H9 (cell line): ENCODE results near the gene TRIM32. TPM values are rescaled to one million over a fixed set of nuclear protein-coding genes. Genes with fewer than 3 reads are reported as not detected.
A peak's percentile ranks its signal among the peaks of the same experiment; 100 is the strongest.

Source experiments
- DNase-seq: peaks from one replicate; pipeline ENCODE4 v3.0.0-alpha.2; 2017
- H2AFZ ChIP-seq: one replicate; pipeline ENCODE4 v1.6.1; 2013; ENCODE audit warnings: mild to moderate bottlenecking, low read length, control low read depth, moderate library complexity
- H2AK5ac ChIP-seq: 2 replicates; pipeline ENCODE4 v1.6.1; 2013; ENCODE audit warnings: low read length, control low read depth, mixed read lengths; ENCODE audit not compliant: insufficient read length
- H2BK120ac ChIP-seq: one replicate; pipeline ENCODE4 v1.6.1; 2013; ENCODE audit warnings: low read depth, mild to moderate bottlenecking, low read length, control low read depth, inconsistent platforms; ENCODE audit not compliant: poor library complexity, severe bottlenecking
- H2BK12ac ChIP-seq: 2 replicates; pipeline ENCODE4 v1.6.1; 2013; ENCODE audit warnings: low read length, control low read depth, mixed read lengths, low read depth; ENCODE audit not compliant: insufficient read length
- H2BK15ac ChIP-seq: 2 replicates; pipeline ENCODE4 v1.6.1; 2013; ENCODE audit warnings: low read depth, low read length, control low read depth
- H2BK20ac ChIP-seq: one replicate; pipeline ENCODE4 v1.6.1; 2013; ENCODE audit warnings: low read depth, mild to moderate bottlenecking, low read length, control low read depth, inconsistent platforms; ENCODE audit not compliant: poor library complexity, severe bottlenecking
- H2BK5ac ChIP-seq: 2 replicates; pipeline ENCODE4 v1.6.1; 2013; ENCODE audit warnings: low read length, control low read depth, mixed read lengths; ENCODE audit not compliant: insufficient read length
- H3K14ac ChIP-seq: 2 replicates; pipeline ENCODE4 v1.6.1; 2013; ENCODE audit warnings: low read length, control low read depth; ENCODE audit not compliant: insufficient read depth
- H3K18ac ChIP-seq: 2 replicates; pipeline ENCODE4 v1.6.1; 2013; ENCODE audit warnings: low read depth, mild to moderate bottlenecking, mixed read lengths, low read length, control low read depth; ENCODE audit not compliant: insufficient read length
- H3K23ac ChIP-seq: 2 replicates; pipeline ENCODE4 v1.6.1; 2013; ENCODE audit warnings: low read length, control low read depth, mixed read lengths, low read depth; ENCODE audit not compliant: insufficient read length
- H3K23me2 ChIP-seq: 2 replicates; pipeline ENCODE4 v1.6.1; 2013; ENCODE audit warnings: low read depth, mild to moderate bottlenecking, mixed read lengths, low read length, control low read depth; ENCODE audit not compliant: insufficient read length, poor library complexity, severe bottlenecking
- H3K27ac ChIP-seq: 2 replicates; pipeline ENCODE4 v1.5.1; 2013; ENCODE audit warnings: low read length, control low read depth, mixed read lengths, low read depth; ENCODE audit not compliant: insufficient read length
- H3K27me3 ChIP-seq: 2 replicates; pipeline ENCODE4 v1.6.1; 2013; ENCODE audit warnings: low read length, control low read depth, inconsistent platforms; ENCODE audit not compliant: insufficient read depth
- H3K4ac ChIP-seq: 2 replicates; pipeline ENCODE4 v1.6.1; 2013; ENCODE audit warnings: low read depth, mild to moderate bottlenecking, control low read depth, inconsistent platforms, low read length, moderate library complexity
- H3K4me1 ChIP-seq: 2 replicates; pipeline ENCODE4 v1.6.1; 2013; ENCODE audit warnings: low read length, control low read depth, inconsistent platforms; ENCODE audit not compliant: insufficient read depth
- H3K4me2 ChIP-seq: 2 replicates; pipeline ENCODE4 v1.6.1; 2013; ENCODE audit warnings: low read length, control low read depth, mixed read lengths; ENCODE audit not compliant: insufficient read length, insufficient read depth
- H3K56ac ChIP-seq: 2 replicates; pipeline ENCODE4 v1.6.1; 2013; ENCODE audit warnings: low read depth, mild to moderate bottlenecking, mixed read lengths, low read length, control low read depth; ENCODE audit not compliant: insufficient read length
- H3K79me1 ChIP-seq: 2 replicates; pipeline ENCODE4 v1.6.1; 2013; ENCODE audit warnings: low read depth, mild to moderate bottlenecking, moderate library complexity, low read length, control low read depth, inconsistent platforms; ENCODE audit not compliant: insufficient read depth, poor library complexity, severe bottlenecking
- H3K79me2 ChIP-seq: 2 replicates; pipeline ENCODE4 v1.6.1; 2013; ENCODE audit warnings: low read length, control low read depth, inconsistent platforms; ENCODE audit not compliant: insufficient read depth
- H3K9ac ChIP-seq: 2 replicates; pipeline ENCODE4 v1.6.1; 2013; ENCODE audit warnings: low read length, control low read depth, mixed read lengths; ENCODE audit not compliant: insufficient read length; ENCODE audit errors: extremely low read depth
- H3K9me3 ChIP-seq: one replicate; pipeline ENCODE4 v1.6.1; 2013; ENCODE audit warnings: low read depth, low read length, inconsistent platforms; ENCODE audit not compliant: control insufficient read depth
- H3T11ph ChIP-seq: one replicate; pipeline ENCODE4 v1.6.1; 2013; ENCODE audit warnings: mild to moderate bottlenecking, low read length, control low read depth, inconsistent platforms
- H4K20me1 ChIP-seq: one replicate; pipeline ENCODE4 v1.6.1; 2013; ENCODE audit not compliant: control insufficient read depth, insufficient read length, insufficient read depth
- H4K5ac ChIP-seq: 2 replicates; pipeline ENCODE4 v1.6.1; 2013; ENCODE audit warnings: low read depth, mild to moderate bottlenecking, mixed read lengths, low read length, control low read depth; ENCODE audit not compliant: insufficient read length
- H4K8ac ChIP-seq: replicated peaks from 2 replicates; pipeline ENCODE4 v1.6.1; 2013; ENCODE audit warnings: low read length, control low read depth, mixed read lengths, low read depth; ENCODE audit not compliant: insufficient read length
- H4K91ac ChIP-seq: 2 replicates; pipeline ENCODE4 v1.6.1; 2013; ENCODE audit warnings: low read depth, mild to moderate bottlenecking, moderate library complexity, mixed read lengths, low read length, control low read depth; ENCODE audit not compliant: insufficient read length
- H3K27ac Mint-ChIP-seq, 3 experiments: 2 replicates in 2 of 3; 3 replicates in 1 of 3; pipeline ENCODE4 v1.8.0; 2020 to 2021; ENCODE audit warnings: mixed read lengths in 3 of 3, mild to moderate bottlenecking in 1 of 3, moderate library complexity in 1 of 3
- H3K27me3 Mint-ChIP-seq: 2 replicates; pipeline ENCODE4 v1.8.0; 2021; ENCODE audit warnings: low read depth, mild to moderate bottlenecking, moderate library complexity, mixed read lengths
- H3K36me3 Mint-ChIP-seq, 3 experiments: 2 replicates in 2 of 3; 3 replicates in 1 of 3; pipeline ENCODE4 v1.8.0; 2020 to 2021; ENCODE audit warnings: low read depth in 3 of 3, mixed read lengths in 3 of 3; ENCODE audit not compliant: insufficient read depth in 1 of 3
- H3K4me1 Mint-ChIP-seq, 2 experiments: 2 replicates each; pipeline ENCODE4 v1.8.0; 2020; ENCODE audit warnings: mixed read lengths in 2 of 2
- H3K4me3 Mint-ChIP-seq, 2 experiments: 2 replicates in 1 of 2; 3 replicates in 1 of 2; pipeline ENCODE4 v1.8.0; 2020 to 2021; ENCODE audit warnings: mild to moderate bottlenecking in 2 of 2, mixed read lengths in 2 of 2, moderate library complexity in 1 of 2
- H3K9me3 Mint-ChIP-seq, 2 experiments: 2 replicates in 1 of 2; 3 replicates in 1 of 2; pipeline ENCODE4 v1.8.0; 2020; ENCODE audit warnings: mild to moderate bottlenecking in 2 of 2, mixed read lengths in 2 of 2, moderate library complexity in 1 of 2
- CTCF ChIP-seq: fragments of 200-600 bp; sonication (generic); conservative IDR thresholded peaks from 3 replicates; pipeline ENCODE4 v1.8.0; 2021; ENCODE audit warnings: antibody characterized with exemption, mild to moderate bottlenecking
- WGBS: extraction: QIAGEN DNeasy Blood & Tissue Kit; methylation state at CpG from one replicate; pipeline ENCODE4 v1.1.7; 2013; ENCODE audit warnings: missing lambda C conversion rate, low lambda C conversion rate, mixed read lengths; ENCODE audit not compliant: insufficient read length; ENCODE audit errors: extremely low coverage; 5-methylcytosine and 5-hydroxymethylcytosine counted together
- total RNA-seq: library from RNA; stranded (reverse); gene quantifications from 2 replicates; pipeline ENCODE4 v1.2.1, GENCODE V29; 2021

Gene TRIM32
- total RNA-seq, 1 experiment from 2014 or later, result 12.9 TPM

DNA sequence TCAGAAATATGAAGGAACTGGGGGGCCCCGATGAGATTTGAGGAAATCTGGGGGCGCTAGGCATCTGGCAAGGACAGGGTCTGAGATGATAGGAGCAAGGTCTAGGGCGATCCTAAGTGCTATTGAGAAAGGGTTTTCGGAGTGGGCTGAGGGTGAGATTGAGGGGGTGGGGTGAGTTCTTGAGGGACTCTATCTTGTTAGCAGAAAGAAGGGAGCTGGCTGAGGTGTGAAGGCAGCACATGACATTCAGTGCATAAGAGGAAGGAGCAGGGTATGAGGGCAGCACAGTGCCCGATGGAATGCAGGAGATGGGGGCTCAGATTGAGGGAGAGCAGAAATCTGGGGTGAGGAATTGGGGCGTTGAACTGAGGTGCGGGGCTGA lies 640 bp downstream of the TRIM32 start:
- Histone ChIP-seq H3K27me3 (no peaks in the 10 kb centered on the region; the same call in 1 of the 2 replicates), H2AFZ (no peak overlapping the region), H3K27ac (no peak overlapping the region), H3K56ac (no peak overlapping the region), H3K14ac (peak overlapping the region; percentile 31; the same call in 1 of the 2 replicates), H2BK20ac (no peak overlapping the region), H3K18ac (no peak overlapping the region), H3K4me1 (no peaks in the 10 kb centered on the region; the same call in 1 of the 2 replicates), H3K79me2 (no peaks in the 10 kb centered on the region), H2BK15ac (no peak overlapping the region), H4K5ac (no peak overlapping the region), H3K9me3 (peaks cover 7% of the 10 kb centered on the region), H3K79me1 (no peaks in the 10 kb centered on the region), H4K91ac (no peak overlapping the region), H3K9ac (peak overlapping the region; percentile 53), H3K23ac (no peak overlapping the region), H2AK5ac (no peak overlapping the region), H3K4ac (no peak overlapping the region), H4K8ac (no peak overlapping the region), H2BK5ac (no peak overlapping the region), H3T11ph (no peak overlapping the region), H4K20me1 (no peaks in the 10 kb centered on the region), H2BK120ac (no peak overlapping the region), H3K4me2 (peak overlapping the region; percentile 90), H2BK12ac (no peak overlapping the region), H3K23me2 (peaks cover 8% of the 10 kb centered on the region)
- DNase-seq, result no peak
- peaks cover 11 to 19% (median 17%) of the 10 kb centered on the region in 3 experiments for H3K36me3 Mint-ChIP-seq
- peaks cover 4% of the 10 kb centered on the region for H3K27me3 Mint-ChIP-seq
- peak overlapping the region in 1 of 3 experiments; percentile 42; a peak in 3 of 7 replicates for H3K27ac Mint-ChIP-seq
- TF ChIP-seq CTCF, result no peak
- H3K9me3 Mint-ChIP-seq, result peaks cover 9 to 15% of the 10 kb centered on the region in 2 experiments
- no CpG with 5 or more reads among the region's 7 CpGs for WGBS
- peaks cover 31 to 33% of the 10 kb centered on the region in 2 experiments for H3K4me1 Mint-ChIP-seq
- peak overlapping the region; percentile 85 for H3K4me3 Mint-ChIP-seq
